HG02571 (cell line): ENCODE results near the gene FBLIM1.

Experiments used
- ATAC-seq: cut with Tn5 transposase; IDR thresholded peaks from one replicate; pipeline ENCODE4 v1.9.1; 2021; ENCODE audit warnings: mild to moderate bottlenecking, moderate library complexity; ENCODE audit not compliant: unreplicated experiment

Gene FBLIM1

GRCh38 chr1:15730423-15730822 lies 28.2 kb upstream of the FBLIM1 start:
- no peak for ATAC-seq

- no peak for ATAC-seq
Measured at GRCh38 chr1:15730936-15731335, 27.7 kb upstream of the FBLIM1 start.

- ATAC-seq = no peak
Measured at GRCh38 chr1:15731735-15732685, 26.6 kb upstream of the FBLIM1 start.

GRCh38 chr1:15732686-15733081 lies 25.9 kb upstream of the FBLIM1 start:
- no peak for ATAC-seq

GRCh38 chr1:15733218-15733725 lies 25.3 kb upstream of the FBLIM1 start:
- no peak for ATAC-seq

GRCh38 chr1:15733726-15734226 lies 24.8 kb upstream of the FBLIM1 start:
- ATAC-seq = no peak

- ATAC-seq = no peak
Measured at GRCh38 chr1:15734296-15734695, 24.3 kb upstream of the FBLIM1 start.

- no peak for ATAC-seq
Measured at GRCh38 chr1:15734901-15735300, 23.7 kb upstream of the FBLIM1 start.

- ATAC-seq = no peak
Measured at GRCh38 chr1:15735304-15736037, 23.1 kb upstream of the FBLIM1 start.

- no peak for ATAC-seq
Measured at GRCh38 chr1:15736038-15736891, 22.3 kb upstream of the FBLIM1 start, which contains the start of gene SLC25A34. Gene SLC25A34, plus strand, starts transcription at chr1:15736258. Its CDS starts 228 bp downstream, at chr1:15736486.

- ATAC-seq = no peak
Measured at GRCh38 chr1:15736892-15737261, 21.7 kb upstream of the FBLIM1 start.

GRCh38 chr1:15737324-15738319 lies 21.0 kb upstream of the FBLIM1 start:
- no peak for ATAC-seq

- no peak for ATAC-seq
Measured at GRCh38 chr1:15738416-15739113, 20.0 kb upstream of the FBLIM1 start.

- ATAC-seq = no peak
Measured at GRCh38 chr1:15739259-15739658, 19.3 kb upstream of the FBLIM1 start.

GRCh38 chr1:15739745-15740144 lies 18.9 kb upstream of the FBLIM1 start:
- no peak for ATAC-seq

GRCh38 chr1:15740924-15741850 lies 17.4 kb upstream of the FBLIM1 start:
- ATAC-seq = peak; percentile 48

GRCh38 chr1:15742339-15742801 lies 16.2 kb upstream of the FBLIM1 start, which contains the start of gene TMEM82:
Gene TMEM82, plus strand, starts transcription at chr1:15742499. Its CDS starts 61 bp downstream, at chr1:15742560.
- ATAC-seq = no peak
